Endothelial cell (in vitro differentiated cells): Measurements from ENCODE around the gene RNU6-9. TPM values are rescaled to one million over a fixed set of nuclear protein-coding genes. Genes with fewer than 3 reads are reported as not detected.

Source experiments
- DNase-seq: peaks from one replicate; pipeline ENCODE4 v3.0.0; 2021; ENCODE audit warnings: low spot score
- H3K27ac Mint-ChIP-seq: one replicate; pipeline ENCODE4 v1.8.0; 2021; ENCODE audit warnings: mixed read lengths, inconsistent platforms; ENCODE audit not compliant: unreplicated experiment
- H3K27me3 Mint-ChIP-seq: one replicate; pipeline ENCODE4 v1.8.0; 2021; ENCODE audit warnings: mild to moderate bottlenecking, moderate library complexity, mixed read lengths, inconsistent platforms; ENCODE audit not compliant: unreplicated experiment
- H3K36me3 Mint-ChIP-seq: one replicate; pipeline ENCODE4 v1.8.0; 2021; ENCODE audit warnings: mild to moderate bottlenecking, low read depth, mixed read lengths, inconsistent platforms; ENCODE audit not compliant: unreplicated experiment
- H3K4me1 Mint-ChIP-seq: one replicate; pipeline ENCODE4 v1.8.0; 2021; ENCODE audit warnings: mild to moderate bottlenecking, mixed read lengths, inconsistent platforms; ENCODE audit not compliant: unreplicated experiment
- H3K4me3 Mint-ChIP-seq: one replicate; pipeline ENCODE4 v1.8.0; 2021; ENCODE audit warnings: mild to moderate bottlenecking, mixed read lengths, inconsistent platforms; ENCODE audit not compliant: unreplicated experiment
- H3K9me3 Mint-ChIP-seq: one replicate; pipeline ENCODE4 v1.8.0; 2021; ENCODE audit warnings: mixed read lengths, inconsistent platforms; ENCODE audit not compliant: unreplicated experiment
- CTCF ChIP-seq: fragments of 200-600 bp; sonication (generic); IDR thresholded peaks from one replicate; pipeline ENCODE4 v1.5.0; 2021; ENCODE audit warnings: antibody characterized with exemption; ENCODE audit not compliant: unreplicated experiment
- total RNA-seq: library from RNA; stranded (reverse); fragmentation: NEBNext Ultra II Directional; extraction: Animal tissue kit (Norgen Biotek cat#: 25700); gene quantifications from one replicate; pipeline ENCODE4 v1.2.1, GENCODE V29; 2021; ENCODE audit not compliant: unreplicated experiment

Gene RNU6-9
- total RNA-seq, 1 donor from 2014 or later = not detected

GRCh38 chr19:919199-920050 lies 26.1 kb downstream of the RNU6-9 start:
- Mint-ChIP-seq H3K9me3 (no peaks in the 10 kb centered on the region), H3K27me3 (peaks cover 7% of the 10 kb centered on the region), H3K4me3 (no peak overlapping the region), H3K27ac (no peak overlapping the region), H3K36me3 (peaks cover 9% of the 10 kb centered on the region), H3K4me1 (peaks cover 2% of the 10 kb centered on the region)
- no peak for DNase-seq
- TF ChIP-seq CTCF = no peak

DNA sequence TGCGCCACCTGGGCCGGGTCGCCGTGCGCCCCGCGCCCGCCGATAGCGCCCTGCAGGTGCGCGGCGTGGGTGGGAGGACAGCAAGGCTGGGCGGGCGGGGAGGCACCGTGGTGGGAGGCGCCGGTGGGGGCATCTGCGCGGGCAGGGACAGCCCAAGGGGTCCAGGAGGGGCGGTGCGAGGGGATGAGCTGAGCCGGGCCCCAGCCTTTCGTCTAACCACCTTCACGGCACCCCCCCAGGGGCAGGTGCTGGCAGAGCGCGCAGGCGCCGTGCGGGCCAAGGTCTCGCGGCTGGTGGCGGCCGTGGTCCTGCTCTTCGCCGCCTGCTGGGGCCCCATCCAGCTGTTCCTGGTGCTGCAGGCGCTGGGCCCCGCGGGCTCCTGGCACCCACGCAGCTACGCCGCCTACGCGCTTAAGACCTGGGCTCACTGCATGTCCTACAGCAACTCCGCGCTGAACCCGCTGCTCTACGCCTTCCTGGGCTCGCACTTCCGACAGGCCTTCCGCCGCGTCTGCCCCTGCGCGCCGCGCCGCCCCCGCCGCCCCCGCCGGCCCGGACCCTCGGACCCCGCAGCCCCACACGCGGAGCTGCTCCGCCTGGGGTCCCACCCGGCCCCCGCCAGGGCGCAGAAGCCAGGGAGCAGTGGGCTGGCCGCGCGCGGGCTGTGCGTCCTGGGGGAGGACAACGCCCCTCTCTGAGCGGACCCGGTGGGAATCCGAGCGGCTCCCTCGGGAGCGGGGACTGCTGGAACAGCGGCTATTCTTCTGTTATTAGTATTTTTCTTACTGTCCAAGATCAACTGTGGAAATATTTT lies 27.0 kb downstream of the RNU6-9 start:
- DNase-seq = no peak
- H3K4me3 Mint-ChIP-seq = no peak overlapping the region
- no peak overlapping the region for H3K27ac Mint-ChIP-seq
- peaks cover 7% of the 10 kb centered on the region for H3K27me3 Mint-ChIP-seq
- H3K9me3 Mint-ChIP-seq = no peaks in the 10 kb centered on the region
- TF ChIP-seq CTCF = no peak
- peaks cover 6% of the 10 kb centered on the region for H3K36me3 Mint-ChIP-seq
- H3K4me1 Mint-ChIP-seq = peaks cover 2% of the 10 kb centered on the region

DNA sequence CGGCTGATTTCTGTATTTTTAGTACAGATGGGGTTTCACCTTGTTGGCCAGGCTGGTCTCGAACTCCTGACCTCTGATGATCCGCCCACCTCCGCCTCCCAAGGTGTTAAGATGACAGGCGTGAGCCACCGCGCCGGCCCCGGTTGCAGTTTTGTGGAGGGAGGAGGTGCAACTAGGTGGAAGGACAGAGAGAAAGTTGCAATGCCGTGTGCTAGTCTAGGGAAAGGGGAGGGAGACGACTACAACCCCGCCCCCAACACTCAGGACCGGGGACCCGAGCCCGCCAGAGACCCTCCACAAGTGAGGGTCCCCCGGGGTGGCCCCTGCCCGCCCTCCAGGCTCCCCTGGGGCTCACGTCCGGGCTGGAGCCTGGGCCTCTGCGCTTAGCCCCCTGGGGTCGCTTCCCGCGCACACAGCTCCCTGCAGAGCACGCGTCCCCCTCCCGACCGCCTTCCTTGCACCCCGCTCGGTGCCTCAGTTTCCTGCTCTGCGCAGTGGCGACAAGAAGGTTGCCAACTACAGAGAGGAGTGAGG lies 31.3 kb downstream of the RNU6-9 start:
- H3K4me3 Mint-ChIP-seq = peak overlapping the region; percentile 79
- DNase-seq = no peak
- H3K36me3 Mint-ChIP-seq = peaks cover 6% of the 10 kb centered on the region
- no peak for TF ChIP-seq CTCF
- H3K9me3 Mint-ChIP-seq = no peaks in the 10 kb centered on the region
- peaks cover 5% of the 10 kb centered on the region for H3K27me3 Mint-ChIP-seq
- H3K27ac Mint-ChIP-seq = no peak overlapping the region
- H3K4me1 Mint-ChIP-seq = peaks cover 2% of the 10 kb centered on the region

GRCh38 chr19:925087-925525 lies 31.8 kb downstream of the RNU6-9 start:
- Mint-ChIP-seq H3K36me3 (peaks cover 9% of the 10 kb centered on the region), H3K27ac (no peak overlapping the region)
- no peak for DNase-seq

More at GRCh38 chr19:925087-925525, 31.8 kb downstream of the RNU6-9 start:
- TF ChIP-seq CTCF = no peak
- H3K4me3 Mint-ChIP-seq = peak overlapping the region; percentile 81
- H3K27me3 Mint-ChIP-seq = peaks cover 10% of the 10 kb centered on the region
- no peaks in the 10 kb centered on the region for H3K9me3 Mint-ChIP-seq
- H3K4me1 Mint-ChIP-seq = peaks cover 2% of the 10 kb centered on the region
